Ishikawa (cell line): ENCODE results near the gene ZC3H8.

Source experiments
- EP300 ChIP-seq: IDR thresholded peaks from 2 replicates; pipeline ENCODE4 v1.6.1; 2012; ENCODE audit warnings: borderline replicate concordance
- FOXM1 ChIP-seq: IDR thresholded peaks from 2 replicates; pipeline ENCODE4 v1.6.1; 2012; ENCODE audit warnings: low read depth, borderline replicate concordance
- MAX ChIP-seq: IDR thresholded peaks from 2 replicates; pipeline ENCODE4 v1.6.1; 2012
- RAD21 ChIP-seq: IDR thresholded peaks from 2 replicates; pipeline ENCODE4 v1.6.1; 2012; ENCODE audit warnings: low read depth
- REST ChIP-seq: IDR thresholded peaks from 2 replicates; pipeline ENCODE4 v1.6.1; 2012; ENCODE audit warnings: low read depth, mild to moderate bottlenecking
- TAF1 ChIP-seq: IDR thresholded peaks from 2 replicates; pipeline ENCODE4 v1.6.1; 2012; ENCODE audit warnings: low read depth, mild to moderate bottlenecking
- TCF12 ChIP-seq: IDR thresholded peaks from 2 replicates; pipeline ENCODE4 v1.6.1; 2012; ENCODE audit warnings: low read depth
- TEAD4 ChIP-seq: IDR thresholded peaks from 2 replicates; pipeline ENCODE4 v1.6.1; 2012
- YY1 ChIP-seq: IDR thresholded peaks from 2 replicates; pipeline ENCODE4 v1.6.1; 2012; ENCODE audit warnings: low read depth

- TF ChIP-seq TEAD4 (no peak), FOXM1 (no peak), EP300 (no peak), REST (no peak), MAX (no peak), YY1 (no peak), TCF12 (no peak), TAF1 (no peak), RAD21 (no peak)
Measured at GRCh38 chr2:112229348-112229747, 25.5 kb downstream of the ZC3H8 start.
